ENCODE data around the gene NDUFS6. TPM values are rescaled to one million over a fixed set of nuclear protein-coding genes. Genes with fewer than 3 reads are reported as not detected.
"Not testable (repeated sequence)": the region's sequence is repeated elsewhere in the genome, so short reads cannot be mapped to it uniquely, and the experiment has no call there.

The NDUFS6 gene
- total RNA-seq, 1 donor from 2014 or later: 22.5 TPM

DNA sequence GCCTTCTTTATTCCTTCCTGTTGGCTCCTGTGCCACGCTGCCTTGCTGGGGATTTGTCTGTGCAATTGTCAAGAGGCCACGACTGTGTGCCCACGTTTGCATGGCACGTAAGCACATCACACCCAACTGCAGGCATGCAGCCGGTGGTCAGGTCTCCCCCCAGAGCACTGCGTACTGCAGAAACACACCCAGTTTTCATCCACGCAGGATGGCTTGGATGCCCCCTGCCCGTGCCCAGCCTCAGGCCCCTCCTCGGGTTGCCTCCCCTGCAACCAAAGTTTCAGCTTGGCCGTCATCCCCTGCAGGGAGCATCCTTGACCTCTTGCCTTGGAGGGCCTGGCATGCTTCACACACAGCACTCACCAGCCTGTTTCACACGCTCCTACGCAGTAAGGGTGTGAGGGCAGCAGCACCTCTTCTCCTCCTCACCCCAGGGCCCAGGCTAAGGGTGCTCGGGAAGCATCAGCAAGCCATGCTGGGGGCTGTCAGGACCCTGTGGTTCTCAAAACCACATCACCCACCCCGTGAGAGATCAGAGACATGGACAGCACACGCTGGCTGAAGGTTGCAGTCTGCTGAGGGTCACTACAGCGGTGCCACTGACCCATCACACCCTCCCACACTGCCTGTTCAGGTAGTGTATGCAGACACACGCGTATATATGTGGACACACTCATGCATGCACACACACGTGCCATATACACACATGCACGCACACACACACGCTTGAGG is 4.7 kb upstream of the NDUFS6 start:
- intact Hi-C loops (cut with micrococcal nuclease): loop anchor here (5.0 kb wide), 1 partner anchor 144 kb away; no protein-coding TSS in a partner anchor
- peaks cover 37% of the 10 kb centered on the region for H3K36me3 Mint-ChIP-seq (ENCODE audit: low read depth)
- TF ChIP-seq, protein P1, sequence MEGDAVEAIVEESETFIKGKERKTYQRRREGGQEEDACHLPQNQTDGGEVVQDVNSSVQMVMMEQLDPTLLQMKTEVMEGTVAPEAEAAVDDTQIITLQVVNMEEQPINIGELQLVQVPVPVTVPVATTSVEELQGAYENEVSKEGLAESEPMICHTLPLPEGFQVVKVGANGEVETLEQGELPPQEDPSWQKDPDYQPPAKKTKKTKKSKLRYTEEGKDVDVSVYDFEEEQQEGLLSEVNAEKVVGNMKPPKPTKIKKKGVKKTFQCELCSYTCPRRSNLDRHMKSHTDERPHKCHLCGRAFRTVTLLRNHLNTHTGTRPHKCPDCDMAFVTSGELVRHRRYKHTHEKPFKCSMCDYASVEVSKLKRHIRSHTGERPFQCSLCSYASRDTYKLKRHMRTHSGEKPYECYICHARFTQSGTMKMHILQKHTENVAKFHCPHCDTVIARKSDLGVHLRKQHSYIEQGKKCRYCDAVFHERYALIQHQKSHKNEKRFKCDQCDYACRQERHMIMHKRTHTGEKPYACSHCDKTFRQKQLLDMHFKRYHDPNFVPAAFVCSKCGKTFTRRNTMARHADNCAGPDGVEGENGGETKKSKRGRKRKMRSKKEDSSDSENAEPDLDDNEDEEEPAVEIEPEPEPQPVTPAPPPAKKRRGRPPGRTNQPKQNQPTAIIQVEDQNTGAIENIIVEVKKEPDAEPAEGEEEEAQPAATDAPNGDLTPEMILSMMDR (IDR thresholded peaks at IDR 0.05): no peak
- ChIA-PET CTCF (no interaction called here), POLR2A (no interaction called here)
- peaks cover 50% of the 10 kb centered on the region for H3K4me1 Mint-ChIP-seq
- no peaks in the 10 kb centered on the region for H3K9me3 Mint-ChIP-seq
- no peak overlapping the region for H3K27ac Mint-ChIP-seq
- DNase-seq (no peak), ATAC-seq (ENCODE audit: low read depth) (no peak)
- H3K4me3 Mint-ChIP-seq: no peak overlapping the region
- no peaks in the 10 kb centered on the region for H3K27me3 Mint-ChIP-seq

DNA sequence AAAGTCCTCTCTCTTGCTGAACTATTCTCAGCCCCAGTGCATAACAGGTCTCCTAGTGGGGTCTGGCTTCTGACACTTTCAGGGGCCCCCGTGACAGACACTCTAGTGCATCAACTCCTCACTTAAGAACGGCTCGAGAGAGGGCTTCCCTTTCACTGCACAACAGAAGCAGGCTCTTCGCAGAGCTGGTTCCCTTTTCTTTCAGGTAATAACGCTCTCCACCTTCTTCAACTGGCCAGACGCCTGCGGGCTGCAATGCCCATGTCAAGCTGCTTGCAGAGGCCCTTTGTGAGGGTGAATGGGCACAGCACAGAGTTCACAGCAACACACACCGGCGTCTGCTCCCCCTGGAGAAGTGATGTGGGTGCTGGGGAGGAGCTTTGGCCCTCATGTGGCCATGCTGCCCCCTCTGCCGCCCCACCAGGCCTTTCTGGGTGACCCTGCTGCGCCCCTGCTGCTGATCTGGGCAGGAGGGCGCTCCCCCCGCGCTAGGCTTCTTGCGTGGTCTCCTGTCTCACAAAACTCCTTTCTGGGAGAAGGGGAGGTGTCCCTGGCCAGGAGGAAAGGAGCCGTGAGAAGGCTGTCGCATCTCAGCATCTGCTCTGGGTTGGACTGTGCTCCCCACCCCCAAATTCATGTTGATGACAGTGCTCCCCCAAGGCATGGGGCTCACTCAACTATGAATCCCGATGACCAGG is 4.0 kb upstream of the NDUFS6 start:
- CTCF ChIA-PET: no interaction called here
- no peak overlapping the region for H3K4me3 Mint-ChIP-seq
- intact Hi-C loops (cut with micrococcal nuclease): loop anchor here (5.0 kb wide), 1 partner anchor 145 kb away; no protein-coding TSS in a partner anchor
- TF ChIP-seq, protein P1 (IDR thresholded peaks at IDR 0.05): no peak
- no peak overlapping the region for H3K27ac Mint-ChIP-seq
- H3K9me3 Mint-ChIP-seq: no peaks in the 10 kb centered on the region
- ATAC-seq (ENCODE audit: low read depth) (no peak), DNase-seq (no peak)
- no peaks in the 10 kb centered on the region for H3K27me3 Mint-ChIP-seq
- H3K36me3 Mint-ChIP-seq (ENCODE audit: low read depth): peaks cover 38% of the 10 kb centered on the region
- peaks cover 51% of the 10 kb centered on the region for H3K4me1 Mint-ChIP-seq
- POLR2A ChIA-PET: no interaction called here

DNA sequence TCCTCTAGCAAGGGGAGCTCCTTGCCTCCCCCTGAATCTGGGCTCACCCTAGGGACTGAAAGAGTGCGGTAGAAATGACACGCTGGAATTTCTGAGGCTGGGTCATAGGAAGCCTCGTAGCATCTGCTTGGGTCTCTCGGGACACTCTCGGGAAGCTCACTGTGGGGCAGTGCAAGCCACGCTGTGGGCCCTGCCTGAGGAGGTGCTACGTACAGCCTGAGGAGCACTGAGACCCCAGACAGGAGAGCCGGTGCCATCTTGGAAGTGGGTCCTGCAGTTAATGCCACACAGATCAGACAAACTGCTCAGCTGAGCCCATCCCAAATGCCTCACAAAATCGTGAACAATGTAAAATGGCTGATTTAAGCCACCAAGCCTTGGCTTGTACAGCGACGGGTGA is 3.4 kb upstream of the NDUFS6 start:
- DNase-seq (no peak), ATAC-seq (ENCODE audit: low read depth) (no peak)
- peaks cover 40% of the 10 kb centered on the region for H3K36me3 Mint-ChIP-seq (ENCODE audit: low read depth)
- no peak overlapping the region for H3K27ac Mint-ChIP-seq
- H3K9me3 Mint-ChIP-seq: no peaks in the 10 kb centered on the region
- CTCF ChIA-PET: no interaction called here
- H3K4me3 Mint-ChIP-seq: no peak overlapping the region
- TF ChIP-seq, protein P1 (IDR thresholded peaks at IDR 0.05): no peak
- peaks cover 51% of the 10 kb centered on the region for H3K4me1 Mint-ChIP-seq
- intact Hi-C loops (cut with micrococcal nuclease): loop anchor here (5.0 kb wide), 1 partner anchor 146 kb away; no protein-coding TSS in a partner anchor
- POLR2A ChIA-PET: no interaction called here
- H3K27me3 Mint-ChIP-seq: no peaks in the 10 kb centered on the region

DNA sequence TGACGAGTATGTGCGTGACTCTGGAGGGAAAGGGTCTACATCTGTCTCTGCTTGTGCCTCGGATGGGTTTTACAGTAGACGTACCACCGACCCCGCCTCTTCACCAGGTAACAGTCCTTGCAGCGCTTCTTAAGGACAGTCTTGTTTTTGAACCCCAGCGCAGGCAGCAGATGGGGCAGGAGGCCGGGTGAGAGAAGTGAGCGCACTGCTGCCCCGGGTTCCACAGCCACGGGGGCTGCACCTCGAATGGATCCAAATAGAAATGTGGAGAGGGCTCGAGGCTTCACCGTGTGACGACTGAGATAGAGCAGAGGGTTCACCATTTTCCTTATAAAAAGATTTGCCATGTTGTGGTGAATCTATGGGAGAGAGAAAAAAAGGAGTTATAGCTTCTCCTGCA is 2.6 kb upstream of the NDUFS6 start:
- H3K27ac Mint-ChIP-seq; DNase-seq; H3K9me3 Mint-ChIP-seq; ATAC-seq (ENCODE audit: low read depth); H3K27me3 Mint-ChIP-seq; CTCF ChIA-PET: not testable (repeated sequence)
- intact Hi-C loops (cut with micrococcal nuclease): loop anchor here (5.0 kb wide), 1 partner anchor 146 kb away; no protein-coding TSS in a partner anchor
- Mint-ChIP-seq H3K4me3 (peak overlapping the region; percentile 98), H3K4me1 (peaks cover 49% of the 10 kb centered on the region), H3K36me3 (ENCODE audit: low read depth) (peaks cover 47% of the 10 kb centered on the region)
- POLR2A ChIA-PET: interaction anchor here (0.9 kb wide), 1 partner anchor 10 kb away, joined by 4 read pairs; no protein-coding TSS in a partner anchor

DNA sequence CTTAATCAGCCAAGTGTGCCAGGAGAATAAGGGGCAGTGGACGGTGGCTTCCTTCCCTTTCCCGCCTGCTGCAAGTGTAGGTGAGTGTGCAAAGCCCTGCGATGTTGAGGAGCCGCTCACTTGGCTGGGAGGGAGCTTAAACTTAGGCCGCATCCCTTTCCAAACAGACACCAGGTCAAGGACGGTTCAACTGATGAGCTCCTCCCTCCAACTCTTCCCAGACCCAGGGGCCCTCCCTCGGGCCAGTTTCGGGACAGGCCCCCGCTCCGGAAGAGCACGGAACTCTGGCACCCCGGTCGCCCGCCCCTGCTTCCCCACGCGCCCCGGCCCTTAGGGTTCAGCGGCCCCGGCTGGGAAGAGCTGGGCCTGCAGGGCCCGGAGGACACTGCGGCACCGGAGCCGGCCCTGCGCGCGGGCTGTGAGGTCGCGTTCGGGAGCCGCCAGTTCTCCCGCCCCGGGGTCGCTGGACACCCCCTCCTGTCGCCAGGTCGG is 2.1 kb upstream of the NDUFS6 start:
- DNase-seq (no peak), ATAC-seq (ENCODE audit: low read depth) (no peak)
- TF ChIP-seq, protein P1 (IDR thresholded peaks at IDR 0.05): no peak
- ChIA-PET POLR2A (interaction anchor here (0.9 kb wide), 1 partner anchor 9 kb away, joined by 4 read pairs; no protein-coding TSS in a partner anchor), CTCF (no interaction called here)
- intact Hi-C loops (cut with micrococcal nuclease): loop anchor here (1.0 to 5.0 kb wide), 2 partner anchors 16 to 147 kb away; no protein-coding TSS in a partner anchor
- Mint-ChIP-seq H3K4me1 (peaks cover 47% of the 10 kb centered on the region), H3K27me3 (no peaks in the 10 kb centered on the region), H3K9me3 (no peaks in the 10 kb centered on the region), H3K4me3 (peak overlapping the region; percentile 98), H3K36me3 (ENCODE audit: low read depth) (peaks cover 53% of the 10 kb centered on the region), H3K27ac (no peak overlapping the region)

Data from activated B cell treated with CpG ODN at 0.5 μM for 24 hours (primary cell).